ENCODE data around the gene CERT1.
"Not testable (repeated sequence)": the region's sequence is repeated elsewhere in the genome, so short reads cannot be mapped to it uniquely, and the experiment has no call there.

The CERT1 gene

GRCh38 chr5:75489847-75490246, 21.6 kb downstream of the CERT1 start:
- H3K9me3 ChIP-seq (ENCODE audit: control insufficient read depth, insufficient read depth, low read depth, low read length); POLR2A ChIA-PET; H3K36me3 ChIP-seq (ENCODE audit: control insufficient read depth in 2 of 2, insufficient read depth in 1 of 2, low read length in 2 of 2); H3K27ac ChIP-seq (ENCODE audit: extremely low read depth, low read depth, low read length); H3K4me3 ChIP-seq (ENCODE audit: low read depth, low read length); CTCF ChIA-PET; H3K4me1 ChIP-seq (ENCODE audit: control insufficient read depth, insufficient read depth, low read length): not testable (repeated sequence)
- TF ChIP-seq ZNF280D (tag by site-specific recombination; IDR thresholded peaks at IDR 0.05): 0 out of 2 replicates have a peak, but pooled peaks have one; percentile 34
- TF ChIP-seq ZNF146 (tag by site-specific recombination; IDR thresholded peaks at IDR 0.05): peak; percentile 87
- TF ChIP-seq, protein P1, sequence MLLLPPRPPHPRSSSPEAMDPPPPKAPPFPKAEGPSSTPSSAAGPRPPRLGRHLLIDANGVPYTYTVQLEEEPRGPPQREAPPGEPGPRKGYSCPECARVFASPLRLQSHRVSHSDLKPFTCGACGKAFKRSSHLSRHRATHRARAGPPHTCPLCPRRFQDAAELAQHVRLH (tag by site-specific recombination; IDR thresholded peaks at IDR 0.05): 0 out of 2 replicates have a peak, but pooled peaks have one; percentile 44

GRCh38 chr5:75484605-75485004, 26.8 kb downstream of the CERT1 start:
- no peak overlapping the region for H3K4me3 ChIP-seq (ENCODE audit: low read depth, low read length)
- TF ChIP-seq REST (tag by site-specific recombination; IDR thresholded peaks at IDR 0.05) (peak; percentile 89), ZNF280D (tag by site-specific recombination; IDR thresholded peaks at IDR 0.05) (no peak)
- no peaks in the 10 kb centered on the region; the same call in 1 of the 2 replicates for H3K4me1 ChIP-seq (ENCODE audit: control insufficient read depth, insufficient read depth, low read length)
- H3K27ac ChIP-seq (ENCODE audit: extremely low read depth, low read depth, low read length): no peak overlapping the region
- POLR2A ChIA-PET: no interaction called here
- CTCF ChIA-PET: interaction anchor here (0.6 kb wide), 1 partner anchor 35 kb away, joined by 5 read pairs; no protein-coding TSS in a partner anchor
- no peaks in the 10 kb centered on the region for H3K9me3 ChIP-seq (ENCODE audit: control insufficient read depth, insufficient read depth, low read depth, low read length)
- H3K36me3 ChIP-seq (ENCODE audit: control insufficient read depth in 2 of 2, insufficient read depth in 1 of 2, low read length in 2 of 2): no peaks in the 10 kb centered on the region

- Histone ChIP-seq H3K4me1 (ENCODE audit: control insufficient read depth, insufficient read depth, low read length) (no peaks in the 10 kb centered on the region; the same call in 1 of the 2 replicates), H3K27ac (ENCODE audit: extremely low read depth, low read depth, low read length) (no peak overlapping the region), H3K9me3 (ENCODE audit: control insufficient read depth, insufficient read depth, low read depth, low read length) (no peaks in the 10 kb centered on the region), H3K4me3 (ENCODE audit: low read depth, low read length) (no peak overlapping the region), H3K36me3 (ENCODE audit: control insufficient read depth in 2 of 2, insufficient read depth in 1 of 2, low read length in 2 of 2) (no peaks in the 10 kb centered on the region)
- TF ChIP-seq ZNF24 (tag by site-specific recombination; IDR thresholded peaks at IDR 0.05) (no peak), ZNF555 (tag by site-specific recombination; conservative IDR thresholded peaks at IDR 0.05) (no peak), ZNF768 (tag by site-specific recombination; IDR thresholded peaks at IDR 0.05) (no peak), ZBTB10 (tag by site-specific recombination; IDR thresholded peaks at IDR 0.05) (no peak), ZSCAN16 (tag by site-specific recombination; IDR thresholded peaks at IDR 0.05) (no peak), KLF7 (tag by site-specific recombination; IDR thresholded peaks at IDR 0.05; ENCODE audit: borderline replicate concordance) (no peak)
- POLR2A ChIA-PET: no interaction called here
- CTCF ChIA-PET: no interaction called here
Measured at GRCh38 chr5:75482482-75482881, 28.9 kb downstream of the CERT1 start.

All from HEK293 (cell line).